ENCODE data around the gene SENP3.

DNA sequence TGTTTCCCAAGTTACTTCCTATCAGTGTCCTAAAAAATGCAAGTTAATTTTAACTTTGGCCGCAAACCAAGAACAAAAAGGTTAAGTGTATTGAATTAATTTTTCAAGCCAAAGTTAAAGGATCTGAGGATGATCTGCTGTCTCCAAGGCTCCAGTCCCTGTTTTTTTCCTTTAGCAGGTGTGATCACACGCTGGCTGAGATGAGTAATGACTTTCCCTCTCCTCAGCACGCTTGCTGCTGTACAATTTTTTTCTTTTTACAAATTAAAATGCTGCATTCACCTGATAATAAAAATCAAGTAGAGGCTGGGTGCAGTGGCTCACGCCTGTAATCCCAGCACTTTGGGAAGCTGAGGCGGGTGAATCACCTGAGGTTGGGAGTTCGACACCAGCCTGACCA lies 16.8 kb upstream of the SENP3 start:
- TF ChIP-seq, protein P1, sequence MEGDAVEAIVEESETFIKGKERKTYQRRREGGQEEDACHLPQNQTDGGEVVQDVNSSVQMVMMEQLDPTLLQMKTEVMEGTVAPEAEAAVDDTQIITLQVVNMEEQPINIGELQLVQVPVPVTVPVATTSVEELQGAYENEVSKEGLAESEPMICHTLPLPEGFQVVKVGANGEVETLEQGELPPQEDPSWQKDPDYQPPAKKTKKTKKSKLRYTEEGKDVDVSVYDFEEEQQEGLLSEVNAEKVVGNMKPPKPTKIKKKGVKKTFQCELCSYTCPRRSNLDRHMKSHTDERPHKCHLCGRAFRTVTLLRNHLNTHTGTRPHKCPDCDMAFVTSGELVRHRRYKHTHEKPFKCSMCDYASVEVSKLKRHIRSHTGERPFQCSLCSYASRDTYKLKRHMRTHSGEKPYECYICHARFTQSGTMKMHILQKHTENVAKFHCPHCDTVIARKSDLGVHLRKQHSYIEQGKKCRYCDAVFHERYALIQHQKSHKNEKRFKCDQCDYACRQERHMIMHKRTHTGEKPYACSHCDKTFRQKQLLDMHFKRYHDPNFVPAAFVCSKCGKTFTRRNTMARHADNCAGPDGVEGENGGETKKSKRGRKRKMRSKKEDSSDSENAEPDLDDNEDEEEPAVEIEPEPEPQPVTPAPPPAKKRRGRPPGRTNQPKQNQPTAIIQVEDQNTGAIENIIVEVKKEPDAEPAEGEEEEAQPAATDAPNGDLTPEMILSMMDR (optimal IDR thresholded peaks at IDR 0.05 in 1 of 3, IDR thresholded peaks at IDR 0.05 in 1 of 3, conservative IDR thresholded peaks at IDR 0.05 in 1 of 3; ENCODE audit: extremely low read depth in 1 of 3, insufficient read depth in 2 of 3, low read length in 3 of 3): no peak
- no peak for TF ChIP-seq EZH2 (IDR thresholded peaks at IDR 0.05; ENCODE audit: low read length)
